SU-DHL-6 (cell line): ENCODE results near the gene CDC42EP5.

Source experiments
- H2AFZ ChIP-seq: fragments of 200-600 bp; sonication (generic); 2 replicates; pipeline ENCODE4 v1.6.1; 2014; ENCODE audit warnings: low read depth, mild to moderate bottlenecking, moderate library complexity, mixed read lengths, antibody characterized with exemption, low read length; ENCODE audit not compliant: severe bottlenecking
- H3F3A ChIP-seq: fragments of 200-600 bp; shearing (Covaris generic); 2 replicates; pipeline ENCODE4 v1.6.0; 2016; ENCODE audit warnings: antibody characterized with exemption, mild to moderate bottlenecking; ENCODE audit not compliant: insufficient read depth
- H3K27ac ChIP-seq: fragments of 200-600 bp; sonication (generic); 2 replicates; pipeline ENCODE4 v1.5.1; 2016; ENCODE audit warnings: low read depth, mild to moderate bottlenecking, low read length, moderate library complexity, mixed read lengths
- H3K27me3 ChIP-seq: fragments of 200-600 bp; sonication (generic), shearing (Covaris generic); 2 replicates; pipeline ENCODE4 v1.6.0; 2014; ENCODE audit warnings: mild to moderate bottlenecking, low read length
- H3K36me3 ChIP-seq: fragments of 200-600 bp; sonication (generic); 2 replicates; pipeline ENCODE4 v1.6.1; 2014; ENCODE audit warnings: mild to moderate bottlenecking, low read length, mixed read lengths
- H3K4me2 ChIP-seq: fragments of 300-600, 200-600 bp; shearing (Covaris generic), sonication (generic); 2 replicates; pipeline ENCODE4 v1.6.0; 2014; ENCODE audit warnings: low read length, low read depth, mild to moderate bottlenecking; ENCODE audit not compliant: poor library complexity, severe bottlenecking
- H3K4me3 ChIP-seq: fragments of 200-600 bp; sonication (generic); 2 replicates; pipeline ENCODE4 v1.5.1; 2014; ENCODE audit warnings: antibody characterized with exemption, low read length, mild to moderate bottlenecking, mixed read lengths; ENCODE audit not compliant: insufficient read depth, poor library complexity, severe bottlenecking
- H3K79me2 ChIP-seq: fragments of 200-600 bp; sonication (generic); 2 replicates; pipeline ENCODE4 v1.6.1; 2014; ENCODE audit warnings: mild to moderate bottlenecking, low read length, moderate library complexity; ENCODE audit not compliant: insufficient read depth
- H3K9ac ChIP-seq: fragments of 200-600 bp; sonication (generic); 2 replicates; pipeline ENCODE4 v1.7.0; 2014; ENCODE audit warnings: mild to moderate bottlenecking, low read length
- H3K9me2 ChIP-seq: fragments of 200-600 bp; sonication (generic); replicated peaks from 2 replicates; pipeline ENCODE4 v1.6.1; 2014; ENCODE audit warnings: low read length; ENCODE audit not compliant: insufficient read depth
- H3K9me3 ChIP-seq: fragments of 200-600 bp; sonication (generic); 2 replicates; pipeline ENCODE4 v1.6.1; 2014; ENCODE audit warnings: low read length, mixed read lengths; ENCODE audit not compliant: insufficient read depth
- H4K20me1 ChIP-seq: fragments of 200-600 bp; sonication (generic); 2 replicates; pipeline ENCODE4 v1.6.1; 2014; ENCODE audit warnings: low read depth, mild to moderate bottlenecking, antibody characterized with exemption, low read length, moderate library complexity, mixed read lengths
- EZH2phosphoT487 ChIP-seq: fragments of 200-600 bp; sonication (generic), shearing (Covaris generic); conservative IDR thresholded peaks from 2 replicates; pipeline ENCODE4 v1.6.1; 2018; ENCODE audit warnings: mild to moderate bottlenecking, antibody characterized with exemption, low read length, moderate library complexity, mixed read lengths
- TF ChIP-seq, protein P1 (sequence below): fragments of 200-600 bp; sonication (generic); IDR thresholded peaks from one replicate; pipeline ENCODE4 v1.5.1; 2017; ENCODE audit warnings: antibody characterized with exemption, mild to moderate bottlenecking, low read length, moderate library complexity; ENCODE audit not compliant: insufficient read depth, poor library complexity, severe bottlenecking

Gene CDC42EP5, protein sequence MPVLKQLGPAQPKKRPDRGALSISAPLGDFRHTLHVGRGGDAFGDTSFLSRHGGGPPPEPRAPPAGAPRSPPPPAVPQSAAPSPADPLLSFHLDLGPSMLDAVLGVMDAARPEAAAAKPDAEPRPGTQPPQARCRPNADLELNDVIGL

GRCh38 chr19:54473071-54473891, at the start of gene CDC42EP5:
Gene CDC42EP5, minus strand, starts transcription at chr19:54473296. Its CDS starts 7,749 bp downstream, at chr19:54465547.
- Histone ChIP-seq H3K27ac (no peak within 1 kb of the TSS), H2AFZ (no peak within 1 kb of the TSS), H3F3A (no peaks in the 10 kb centered on the region), H3K4me2 (no peak within 1 kb of the TSS), H3K36me3 (no peaks in the 10 kb centered on the region), H3K9me3 (no peaks in the 10 kb centered on the region), H3K9ac (no peak within 1 kb of the TSS), H3K27me3 (no peaks in the 10 kb centered on the region), H3K9me2 (no peaks in the 10 kb centered on the region), H4K20me1 (no peaks in the 10 kb centered on the region), H3K4me3 (no peak within 1 kb of the TSS), H3K79me2 (no peaks in the 10 kb centered on the region)
- no peak for TF ChIP-seq EZH2phosphoT487
- TF ChIP-seq, protein P1, sequence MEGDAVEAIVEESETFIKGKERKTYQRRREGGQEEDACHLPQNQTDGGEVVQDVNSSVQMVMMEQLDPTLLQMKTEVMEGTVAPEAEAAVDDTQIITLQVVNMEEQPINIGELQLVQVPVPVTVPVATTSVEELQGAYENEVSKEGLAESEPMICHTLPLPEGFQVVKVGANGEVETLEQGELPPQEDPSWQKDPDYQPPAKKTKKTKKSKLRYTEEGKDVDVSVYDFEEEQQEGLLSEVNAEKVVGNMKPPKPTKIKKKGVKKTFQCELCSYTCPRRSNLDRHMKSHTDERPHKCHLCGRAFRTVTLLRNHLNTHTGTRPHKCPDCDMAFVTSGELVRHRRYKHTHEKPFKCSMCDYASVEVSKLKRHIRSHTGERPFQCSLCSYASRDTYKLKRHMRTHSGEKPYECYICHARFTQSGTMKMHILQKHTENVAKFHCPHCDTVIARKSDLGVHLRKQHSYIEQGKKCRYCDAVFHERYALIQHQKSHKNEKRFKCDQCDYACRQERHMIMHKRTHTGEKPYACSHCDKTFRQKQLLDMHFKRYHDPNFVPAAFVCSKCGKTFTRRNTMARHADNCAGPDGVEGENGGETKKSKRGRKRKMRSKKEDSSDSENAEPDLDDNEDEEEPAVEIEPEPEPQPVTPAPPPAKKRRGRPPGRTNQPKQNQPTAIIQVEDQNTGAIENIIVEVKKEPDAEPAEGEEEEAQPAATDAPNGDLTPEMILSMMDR, result no peak

- Histone ChIP-seq H2AFZ (no peak overlapping the region), H3K27ac (no peak overlapping the region), H3K9ac (no peak overlapping the region), H3F3A (no peaks in the 10 kb centered on the region), H3K4me2 (no peak overlapping the region), H3K4me3 (no peak overlapping the region), H3K9me2 (no peaks in the 10 kb centered on the region), H4K20me1 (no peaks in the 10 kb centered on the region), H3K27me3 (no peaks in the 10 kb centered on the region), H3K36me3 (no peaks in the 10 kb centered on the region), H3K9me3 (no peaks in the 10 kb centered on the region), H3K79me2 (no peaks in the 10 kb centered on the region)
- no peak for TF ChIP-seq EZH2phosphoT487
- TF ChIP-seq, protein P1, result no peak
Observed at GRCh38 chr19:54521860-54522513, 48.9 kb upstream of the CDC42EP5 start.

- no peak overlapping the region for H3K4me2 ChIP-seq
- H3K9me2 ChIP-seq, result no peaks in the 10 kb centered on the region
- no peaks in the 10 kb centered on the region for H3K79me2 ChIP-seq
- no peaks in the 10 kb centered on the region for H3K36me3 ChIP-seq
- H3F3A ChIP-seq, result no peaks in the 10 kb centered on the region
- H2AFZ ChIP-seq, result no peak overlapping the region
- H3K9ac ChIP-seq, result no peak overlapping the region
- no peak overlapping the region for H3K27ac ChIP-seq
- TF ChIP-seq, protein P1, result no peak
- TF ChIP-seq EZH2phosphoT487, result no peak
- H4K20me1 ChIP-seq, result no peaks in the 10 kb centered on the region
- no peak overlapping the region for H3K4me3 ChIP-seq
- no peaks in the 10 kb centered on the region for H3K27me3 ChIP-seq
- no peaks in the 10 kb centered on the region for H3K9me3 ChIP-seq
Observed at GRCh38 chr19:54521022-54521859, 48.1 kb upstream of the CDC42EP5 start.
